Immature natural killer cell (primary cell): ENCODE results near the gene CCDC120. TPM values are rescaled to one million over a fixed set of nuclear protein-coding genes. Genes with fewer than 3 reads are reported as not detected.

ENCODE experiments used
- polyA plus RNA-seq, 3 donors: library from polyadenylated mRNA; unstranded; fragments of 300-500 nt; fragmentation: Illumina TruSeq; gene quantifications; one replicate each; pipeline ENCODE4 v1.2.3, GENCODE V29; 2021

Gene CCDC120
- polyA plus RNA-seq, 3 donors from 2014 or later = 0.49 to 1.3 (median 0.50) TPM

Other genes starting within 250 kb of the CCDC120 start
- not detected for gene ERAS, start 232.5 kb upstream of the CCDC120 start, polyA plus RNA-seq
- gene PCSK1N, start 223.4 kb upstream of the CCDC120 start, polyA plus RNA-seq = under 1 TPM in 2 of 3 donors, not detected in 1; 0.20 to 0.32 TPM
- 10 to 100 TPM; 76.0 to 88.2 (median 85.3) TPM for gene TIMM17B, start 161.2 kb upstream of the CCDC120 start, polyA plus RNA-seq
- gene PQBP1, start 161.1 kb upstream of the CCDC120 start, polyA plus RNA-seq = 100 to 1,000 TPM in 2 of 3 donors, 10 to 100 TPM in 1; 92.6 to 118 (median 108) TPM
- 10 to 100 TPM; 17.0 to 20.6 (median 20.2) TPM for gene SLC35A2, start 147.4 kb upstream of the CCDC120 start, polyA plus RNA-seq
- 100 to 1,000 TPM in 2 of 3 donors, 10 to 100 TPM in 1; 86.0 to 158 (median 146) TPM for gene PIM2, start 140.0 kb upstream of the CCDC120 start, polyA plus RNA-seq
- 10 to 100 TPM; 25.2 to 35.5 (median 26.7) TPM for gene OTUD5, start 101.4 kb upstream of the CCDC120 start, polyA plus RNA-seq
- under 1 TPM in 1 of 3 donors, not detected in 2; 0.12 TPM for gene KCND1, start 87.2 kb upstream of the CCDC120 start, polyA plus RNA-seq
- gene GRIPAP1, start 56.7 kb upstream of the CCDC120 start, polyA plus RNA-seq = 10 to 100 TPM in 1 of 3 donors, 1 to 10 TPM in 1, under 1 TPM in 1; 0.62 to 19.8 (median 7.7) TPM
- 1 to 10 TPM; 1.1 to 9.0 (median 4.2) TPM for gene TFE3, start 15.6 kb upstream of the CCDC120 start, polyA plus RNA-seq
- 10 to 100 TPM; 27.7 to 66.4 (median 36.3) TPM for gene PRAF2, start 15.0 kb downstream of the CCDC120 start, polyA plus RNA-seq
- 100 to 1,000 TPM; 104 to 105 (median 104) TPM for gene WDR45, start 20.9 kb downstream of the CCDC120 start, polyA plus RNA-seq
- gene GPKOW, start 64.7 kb downstream of the CCDC120 start, polyA plus RNA-seq = 10 to 100 TPM; 26.3 to 55.3 (median 27.2) TPM
- gene MAGIX, start 103.8 kb downstream of the CCDC120 start, polyA plus RNA-seq = 1 to 10 TPM in 2 of 3 donors, under 1 TPM in 1; 0.96 to 2.2 (median 1.6) TPM
- gene PLP2, start 112.9 kb downstream of the CCDC120 start, polyA plus RNA-seq = 10 to 100 TPM; 40.5 to 64.6 (median 45.7) TPM
- 1 to 10 TPM in 2 of 3 donors, not detected in 1; 2.1 to 4.1 TPM for gene PRICKLE3, start 127.4 kb downstream of the CCDC120 start, polyA plus RNA-seq
- gene SYP, start 141.2 kb downstream of the CCDC120 start, polyA plus RNA-seq = under 1 TPM in 2 of 3 donors, not detected in 1; 0.29 to 0.43 TPM
- gene CACNA1F, start 174.3 kb downstream of the CCDC120 start, polyA plus RNA-seq = under 1 TPM in 1 of 3 donors, not detected in 2; 0.07 TPM
- gene CCDC22, start 176.5 kb downstream of the CCDC120 start, polyA plus RNA-seq = 10 to 100 TPM; 21.6 to 29.4 (median 27.0) TPM
- gene FOXP3, start 205.7 kb downstream of the CCDC120 start, polyA plus RNA-seq = under 1 TPM in 2 of 3 donors, not detected in 1; 0.08 to 0.13 TPM
- gene PPP1R3F, start 210.8 kb downstream of the CCDC120 start, polyA plus RNA-seq = 1 to 10 TPM; 1.9 to 3.4 (median 2.1) TPM
- gene GAGE10, start 244.6 kb downstream of the CCDC120 start, polyA plus RNA-seq = not detected